Endodermal cell (in vitro differentiated cells): ENCODE data around the gene IFNA5. TPM values are rescaled to one million over a fixed set of nuclear protein-coding genes. Genes with fewer than 3 reads are reported as not detected.

ENCODE experiments used
- DNase-seq: peaks from one replicate; pipeline ENCODE4 v3.0.0-alpha.2; 2017
- H3K27ac ChIP-seq: 2 replicates; pipeline ENCODE4 v1.5.1; 2013; ENCODE audit warnings: mild to moderate bottlenecking, low read depth, low read length, moderate library complexity
- H3K27me3 ChIP-seq: 2 replicates; pipeline ENCODE4 v1.6.1; 2013; ENCODE audit warnings: mild to moderate bottlenecking, low read length, moderate library complexity; ENCODE audit not compliant: insufficient read depth, control insufficient read depth, poor library complexity, severe bottlenecking
- H3K36me3 ChIP-seq: 2 replicates; pipeline ENCODE4 v1.7.0; 2013; ENCODE audit warnings: mild to moderate bottlenecking, low read length, moderate library complexity; ENCODE audit not compliant: control insufficient read depth, insufficient read depth
- H3K4me1 ChIP-seq: one replicate; pipeline ENCODE4 v1.7.0; 2013; ENCODE audit warnings: low read length; ENCODE audit not compliant: control insufficient read depth, insufficient read depth
- H3K4me3 ChIP-seq: 2 replicates; pipeline ENCODE4 v1.5.1; 2013; ENCODE audit warnings: mild to moderate bottlenecking, low read length, moderate library complexity
- H3K9ac ChIP-seq: 2 replicates; pipeline ENCODE4 v1.6.1; 2013; ENCODE audit warnings: mild to moderate bottlenecking, low read length, moderate library complexity; ENCODE audit not compliant: poor library complexity, severe bottlenecking; ENCODE audit errors: extremely low read depth
- H3K9me3 ChIP-seq: 2 replicates; pipeline ENCODE4 v1.6.1; 2013; ENCODE audit warnings: mild to moderate bottlenecking, low read length, moderate library complexity; ENCODE audit not compliant: control insufficient read depth
- H3K27ac Mint-ChIP-seq: 2 replicates; pipeline ENCODE4 v1.8.0; 2020; ENCODE audit warnings: mixed read lengths
- H3K27me3 Mint-ChIP-seq: 2 replicates; pipeline ENCODE4 v1.8.0; 2021; ENCODE audit warnings: mild to moderate bottlenecking, mixed read lengths; ENCODE audit not compliant: insufficient read depth
- H3K36me3 Mint-ChIP-seq: 2 replicates; pipeline ENCODE4 v1.8.0; 2020; ENCODE audit warnings: low read depth, mixed read lengths
- H3K4me1 Mint-ChIP-seq: 2 replicates; pipeline ENCODE4 v1.8.0; 2020; ENCODE audit warnings: mixed read lengths
- H3K4me3 Mint-ChIP-seq: 2 replicates; pipeline ENCODE4 v1.8.0; 2020; ENCODE audit warnings: mild to moderate bottlenecking, moderate library complexity, mixed read lengths
- H3K9me3 Mint-ChIP-seq: 2 replicates; pipeline ENCODE4 v1.8.0; 2020; ENCODE audit warnings: mild to moderate bottlenecking, mixed read lengths
- WGBS, 2 experiments: methylation state at CpG; one replicate each; pipeline versions ENCODE4 v1.1.5 to v1.1.7; 2013; ENCODE audit warnings: missing lambda C conversion rate in 2 of 2, mixed read lengths in 1 of 2; ENCODE audit not compliant: insufficient coverage in 1 of 2, insufficient read length in 1 of 2; 5-methylcytosine and 5-hydroxymethylcytosine counted together
- total RNA-seq, 2 donors: library from RNA; stranded (reverse); fragmentation: NEBNext Ultra II Directional in 1 of 2; extraction: Animal tissue kit (Norgen Biotek cat#: 25700) in 1 of 2; gene quantifications; 2 replicates in 1 of 2; 3 replicates in 1 of 2; pipeline ENCODE4 v1.2.1, GENCODE V29; 2021
- TF ChIP-seq, protein P1 (sequence below): fragments of 200-600 bp; sonication (generic); conservative IDR thresholded peaks from 2 replicates; pipeline ENCODE4 v1.5.0; 2021; ENCODE audit warnings: antibody characterized with exemption, mild to moderate bottlenecking

IFNA5 gene
- total RNA-seq, 2 donors from 2014 or later = not detected

DNA sequence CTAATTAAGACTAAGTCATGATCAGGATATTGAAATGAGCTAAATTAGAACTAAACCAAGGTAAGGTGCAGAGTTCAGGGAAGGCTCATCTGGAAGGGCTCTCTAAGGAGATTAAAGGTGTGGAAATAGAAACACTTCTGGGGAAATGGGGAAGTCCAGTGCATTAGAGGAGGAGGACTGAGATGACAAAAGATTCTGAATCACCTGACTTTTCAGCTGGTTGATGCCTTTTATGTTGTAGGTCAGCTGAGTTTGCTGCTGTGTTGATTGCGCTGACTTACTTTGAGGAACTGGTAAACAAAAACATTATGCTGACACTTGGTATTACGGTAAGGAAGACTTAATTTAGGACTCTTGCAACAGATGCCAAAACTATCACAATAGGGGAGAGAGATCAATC is 23.8 kb downstream of the IFNA5 start:
- no peaks in the 10 kb centered on the region for H3K4me1 ChIP-seq
- H3K9ac ChIP-seq = no peak overlapping the region
- 90 to 91% methylated on average over 2 of the region's 2 CpGs for WGBS, 2 experiments
- no peak for DNase-seq
- H3K27ac ChIP-seq = no peak overlapping the region
- Mint-ChIP-seq H3K27me3 (peaks cover 87% of the 10 kb centered on the region), H3K9me3 (no peaks in the 10 kb centered on the region), H3K27ac (no peak overlapping the region), H3K36me3 (no peaks in the 10 kb centered on the region), H3K4me3 (no peak overlapping the region), H3K4me1 (no peaks in the 10 kb centered on the region)
- TF ChIP-seq, protein P1, sequence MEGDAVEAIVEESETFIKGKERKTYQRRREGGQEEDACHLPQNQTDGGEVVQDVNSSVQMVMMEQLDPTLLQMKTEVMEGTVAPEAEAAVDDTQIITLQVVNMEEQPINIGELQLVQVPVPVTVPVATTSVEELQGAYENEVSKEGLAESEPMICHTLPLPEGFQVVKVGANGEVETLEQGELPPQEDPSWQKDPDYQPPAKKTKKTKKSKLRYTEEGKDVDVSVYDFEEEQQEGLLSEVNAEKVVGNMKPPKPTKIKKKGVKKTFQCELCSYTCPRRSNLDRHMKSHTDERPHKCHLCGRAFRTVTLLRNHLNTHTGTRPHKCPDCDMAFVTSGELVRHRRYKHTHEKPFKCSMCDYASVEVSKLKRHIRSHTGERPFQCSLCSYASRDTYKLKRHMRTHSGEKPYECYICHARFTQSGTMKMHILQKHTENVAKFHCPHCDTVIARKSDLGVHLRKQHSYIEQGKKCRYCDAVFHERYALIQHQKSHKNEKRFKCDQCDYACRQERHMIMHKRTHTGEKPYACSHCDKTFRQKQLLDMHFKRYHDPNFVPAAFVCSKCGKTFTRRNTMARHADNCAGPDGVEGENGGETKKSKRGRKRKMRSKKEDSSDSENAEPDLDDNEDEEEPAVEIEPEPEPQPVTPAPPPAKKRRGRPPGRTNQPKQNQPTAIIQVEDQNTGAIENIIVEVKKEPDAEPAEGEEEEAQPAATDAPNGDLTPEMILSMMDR = no peak
- H3K4me3 ChIP-seq = no peak overlapping the region
- H3K36me3 ChIP-seq = no peaks in the 10 kb centered on the region
- peaks cover 77% of the 10 kb centered on the region for H3K27me3 ChIP-seq
- no peaks in the 10 kb centered on the region for H3K9me3 ChIP-seq

DNA sequence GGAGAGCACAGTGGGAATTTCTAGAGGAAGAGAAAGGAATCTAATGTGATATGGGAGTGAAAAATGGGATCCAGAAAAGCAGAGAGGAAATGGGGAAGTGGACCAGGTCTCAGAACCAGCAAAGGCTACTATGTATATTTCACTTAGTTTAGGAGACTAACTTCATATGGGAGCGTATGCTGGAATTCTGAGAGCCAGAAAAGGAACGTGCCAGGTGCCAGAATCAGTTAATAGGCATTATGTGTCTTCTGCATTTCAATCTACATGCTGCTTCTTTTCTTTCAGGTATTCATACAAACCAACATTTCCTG is 36.8 kb downstream of the IFNA5 start:
- Histone ChIP-seq H3K9me3 (peaks cover 6% of the 10 kb centered on the region), H3K36me3 (no peaks in the 10 kb centered on the region), H3K4me3 (no peak overlapping the region), H3K27ac (no peak overlapping the region), H3K9ac (no peak overlapping the region), H3K27me3 (peaks cover 100% of the 10 kb centered on the region), H3K4me1 (no peaks in the 10 kb centered on the region)
- Mint-ChIP-seq H3K27ac (no peak overlapping the region), H3K27me3 (peaks cover 99% of the 10 kb centered on the region), H3K36me3 (no peaks in the 10 kb centered on the region), H3K4me1 (peaks cover 9% of the 10 kb centered on the region), H3K4me3 (no peak overlapping the region), H3K9me3 (peaks cover 21% of the 10 kb centered on the region)
- WGBS, 2 experiments = 47% methylated on average over 2 of the region's 2 CpGs; no CpG with 5 or more reads in 1 of the 2 experiments
- TF ChIP-seq, protein P1 = no peak
- DNase-seq = no peak

- peaks cover 17% of the 10 kb centered on the region for H3K9me3 Mint-ChIP-seq
- H3K9me3 ChIP-seq = peaks cover 6% of the 10 kb centered on the region
- DNase-seq = no peak
- no peaks in the 10 kb centered on the region for H3K36me3 Mint-ChIP-seq
- H3K27ac ChIP-seq = no peak overlapping the region
- no peak overlapping the region for H3K4me3 Mint-ChIP-seq
- H3K36me3 ChIP-seq = no peaks in the 10 kb centered on the region
- TF ChIP-seq, protein P1 = no peak
- H3K27ac Mint-ChIP-seq = no peak overlapping the region
- H3K9ac ChIP-seq = no peak overlapping the region
- H3K27me3 Mint-ChIP-seq = peaks cover 99% of the 10 kb centered on the region
- H3K4me3 ChIP-seq = no peak overlapping the region
- peaks cover 9% of the 10 kb centered on the region for H3K4me1 Mint-ChIP-seq
- WGBS, 2 experiments = 64 to 77% methylated on average over 3 to 4 of the region's 4 CpGs
- H3K4me1 ChIP-seq = no peaks in the 10 kb centered on the region
- H3K27me3 ChIP-seq = peaks cover 100% of the 10 kb centered on the region
Measured at GRCh38 chr9:21267485-21268346, 37.4 kb downstream of the IFNA5 start.
